EL (cell line): ENCODE results near the gene TFAP2A.

ENCODE experiments used
- DNase-seq: peaks from one replicate; pipeline ENCODE4 v3.0.0-alpha.2; 2016

Gene TFAP2A

DNA sequence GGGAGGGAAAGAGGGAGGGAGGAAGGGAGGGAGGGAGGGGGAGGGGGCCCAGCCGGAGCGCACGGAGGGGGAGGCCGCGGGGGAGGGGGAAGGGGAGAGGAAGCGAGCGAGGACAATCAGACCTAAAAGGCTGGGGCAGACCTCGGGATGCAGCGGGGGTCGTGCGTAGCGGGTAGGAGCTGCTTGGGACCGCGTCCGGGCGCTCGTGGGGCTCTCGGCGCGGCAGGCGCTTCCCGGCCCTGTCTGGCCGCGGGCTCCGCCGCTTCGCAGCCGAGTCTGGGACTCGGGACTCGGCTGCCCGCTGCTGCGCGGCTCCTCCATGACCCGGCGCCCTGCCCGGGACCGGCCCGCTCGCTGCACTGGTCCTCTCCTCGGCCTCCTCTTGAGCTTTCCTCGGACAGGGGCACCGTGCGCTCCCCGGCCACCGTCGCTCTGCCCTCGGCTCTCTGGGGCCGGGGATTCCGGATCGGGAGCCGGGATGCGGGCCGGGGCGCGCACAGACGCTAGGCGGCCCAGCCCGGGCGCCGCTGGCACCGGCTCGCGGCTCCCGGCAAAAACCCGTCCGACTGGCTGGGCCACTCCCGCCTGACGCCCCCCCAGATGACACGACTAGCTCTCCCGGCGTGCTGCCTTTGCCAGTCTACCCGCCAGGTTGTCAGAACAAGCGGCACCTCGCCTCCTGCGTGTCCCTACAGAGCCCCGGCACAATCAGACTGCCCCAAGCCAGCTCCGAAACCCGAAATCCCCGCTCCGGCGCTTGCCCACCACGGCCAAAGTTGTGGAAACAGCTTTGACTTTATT, 2.2 kb downstream of the TFAP2A start:
- DNase-seq, result peak; percentile 44

DNA sequence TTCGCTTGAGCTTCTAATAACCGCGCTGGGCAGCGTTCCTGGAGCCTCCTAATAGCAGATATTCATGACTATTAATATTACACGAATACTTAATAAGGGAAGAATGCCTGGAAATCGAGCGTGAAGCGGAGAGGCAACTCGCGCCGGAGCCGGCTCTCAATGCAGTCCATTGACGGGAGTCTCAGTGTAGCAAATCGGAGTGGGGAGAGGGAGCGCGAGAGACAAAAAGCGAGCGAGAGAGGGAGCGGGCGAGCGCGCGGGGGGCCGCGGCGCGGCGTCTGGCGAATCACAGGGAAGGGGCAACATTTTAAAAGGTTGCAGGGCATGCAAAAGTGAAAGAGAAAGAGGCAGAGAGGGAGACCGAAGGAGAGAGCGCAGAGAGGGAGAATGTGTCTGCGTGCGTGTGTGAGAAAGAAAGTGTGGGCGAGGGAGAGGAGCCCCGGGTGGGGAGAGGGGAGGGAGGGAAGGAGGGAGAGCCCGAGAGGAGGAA, 2.9 kb downstream of the TFAP2A start:
- peak; percentile 96 for DNase-seq

- DNase-seq, result no peak
Observed at GRCh38 chr6:10411131-10411970, 3.5 kb downstream of the TFAP2A start.

- DNase-seq, result peak; percentile 51
Observed at GRCh38 chr6:10410207-10411050, 4.4 kb downstream of the TFAP2A start.

DNA sequence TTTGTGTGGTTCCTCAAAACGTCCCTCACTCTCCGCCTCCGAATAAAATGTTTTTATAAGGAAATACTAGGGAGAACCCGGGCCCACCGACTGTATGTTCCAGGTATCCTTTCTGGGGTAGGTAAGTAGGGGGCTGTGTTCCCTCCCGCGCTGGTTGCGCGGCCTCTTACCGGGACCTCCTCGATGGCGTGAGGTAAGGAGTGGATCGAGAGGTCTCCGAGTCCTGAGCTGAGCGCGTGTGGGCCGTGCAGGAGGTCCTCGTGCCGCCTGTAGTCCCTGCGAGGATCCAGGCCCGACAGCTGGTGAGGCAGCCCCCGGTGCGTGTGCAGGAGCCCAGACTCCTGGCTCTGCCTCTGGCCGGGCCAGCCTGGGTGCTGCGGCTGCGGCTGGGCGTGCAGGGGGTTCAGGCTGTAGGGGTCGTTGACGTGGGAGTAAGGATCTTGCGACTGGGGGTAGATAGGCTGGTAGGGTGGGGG, 5.1 kb downstream of the TFAP2A start:
- DNase-seq, result peak; percentile 45

DNA sequence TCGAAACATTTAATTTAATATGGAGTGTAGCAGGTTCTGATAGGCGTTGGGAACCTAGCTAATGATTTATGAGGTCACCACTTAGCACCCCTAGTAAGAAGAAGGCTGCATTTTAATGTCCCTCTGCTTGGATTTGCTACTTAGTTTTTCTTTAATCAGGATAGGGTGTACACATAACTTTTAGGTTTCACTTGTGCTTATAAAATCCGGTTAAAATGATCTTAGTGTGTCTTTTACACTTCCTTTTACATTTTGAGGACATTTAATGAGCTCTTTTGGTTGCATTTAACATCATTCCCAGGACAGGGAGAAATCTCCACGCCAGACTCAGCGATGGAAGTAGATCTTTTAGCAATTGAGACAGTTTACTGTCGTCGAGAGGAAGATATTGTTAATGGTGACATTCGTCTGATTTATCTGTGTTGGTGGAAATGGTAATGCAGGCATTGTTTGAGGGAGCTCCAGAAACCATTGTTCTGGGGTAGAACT, 5.6 kb downstream of the TFAP2A start:
- DNase-seq, result peak; percentile 47

GRCh38 chr6:10408457-10408856, 6.4 kb downstream of the TFAP2A start:
- DNase-seq, result no peak

DNA sequence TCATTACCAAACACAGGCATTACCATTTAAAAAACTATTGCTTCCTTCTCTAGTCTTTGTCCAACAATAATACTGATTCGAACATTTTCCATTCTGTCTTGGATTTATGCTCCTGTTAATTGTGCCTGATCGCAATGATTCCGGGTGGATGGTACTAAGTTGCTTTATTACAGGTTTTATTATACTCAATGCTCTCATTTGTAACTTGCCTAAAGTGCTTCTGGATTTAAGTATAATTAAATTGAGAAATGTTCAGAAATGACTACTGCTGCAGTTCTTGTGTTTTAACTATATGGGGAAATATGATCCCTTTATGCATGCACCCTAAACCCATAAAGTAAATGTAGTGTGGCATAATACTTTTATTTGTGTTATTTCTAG, 7.2 kb downstream of the TFAP2A start:
- DNase-seq, result peak; percentile 29

GRCh38 chr6:10407018-10407673, 7.7 kb downstream of the TFAP2A start:
- DNase-seq, result no peak

- peak; percentile 45 for DNase-seq
Observed at GRCh38 chr6:10406556-10406955, 8.3 kb downstream of the TFAP2A start.

- DNase-seq, result peak; percentile 38
Observed at GRCh38 chr6:10405513-10405900, 9.4 kb downstream of the TFAP2A start.

- DNase-seq, result peak; percentile 38
Observed at GRCh38 chr6:10404799-10405512, 9.9 kb downstream of the TFAP2A start.

GRCh38 chr6:10404107-10404798, 10.6 kb downstream of the TFAP2A start:
- peak; percentile 99 for DNase-seq

DNA sequence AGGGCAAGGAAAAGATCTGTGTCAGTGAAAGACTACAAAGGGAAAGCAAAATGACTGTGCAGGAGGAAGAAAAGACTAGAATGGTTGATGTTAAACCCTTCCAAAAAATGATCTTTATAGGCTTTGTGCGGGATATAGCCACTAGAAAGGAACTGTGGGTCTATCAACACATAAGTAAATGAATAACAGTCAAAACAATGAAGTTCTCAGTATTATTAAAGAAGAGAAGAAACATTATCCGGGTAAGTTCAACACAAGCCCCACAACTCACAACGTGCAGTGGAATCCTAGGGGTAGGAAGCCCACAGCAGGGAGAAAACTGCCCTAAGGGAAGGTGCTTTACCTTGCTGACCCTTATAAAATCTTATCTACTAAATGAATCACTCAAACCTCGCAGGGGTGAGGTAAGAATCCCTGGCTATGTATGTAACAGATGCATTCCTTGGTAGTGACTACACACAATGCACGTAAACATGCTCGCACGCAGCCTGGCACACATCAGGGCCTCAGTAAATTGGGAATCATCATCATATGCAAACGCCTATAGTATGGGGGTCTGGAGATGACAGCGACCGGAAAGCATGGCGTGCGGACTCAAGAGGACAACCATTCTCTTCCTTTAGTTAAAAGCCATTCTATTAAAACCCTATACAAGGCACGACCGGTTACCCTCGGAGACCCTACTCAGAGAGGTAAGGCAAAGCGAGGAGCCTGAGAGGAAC, 11.3 kb downstream of the TFAP2A start:
- DNase-seq, result peak; percentile 95

GRCh38 chr6:10402648-10403311, 12.1 kb downstream of the TFAP2A start:
- DNase-seq, result no peak

DNA sequence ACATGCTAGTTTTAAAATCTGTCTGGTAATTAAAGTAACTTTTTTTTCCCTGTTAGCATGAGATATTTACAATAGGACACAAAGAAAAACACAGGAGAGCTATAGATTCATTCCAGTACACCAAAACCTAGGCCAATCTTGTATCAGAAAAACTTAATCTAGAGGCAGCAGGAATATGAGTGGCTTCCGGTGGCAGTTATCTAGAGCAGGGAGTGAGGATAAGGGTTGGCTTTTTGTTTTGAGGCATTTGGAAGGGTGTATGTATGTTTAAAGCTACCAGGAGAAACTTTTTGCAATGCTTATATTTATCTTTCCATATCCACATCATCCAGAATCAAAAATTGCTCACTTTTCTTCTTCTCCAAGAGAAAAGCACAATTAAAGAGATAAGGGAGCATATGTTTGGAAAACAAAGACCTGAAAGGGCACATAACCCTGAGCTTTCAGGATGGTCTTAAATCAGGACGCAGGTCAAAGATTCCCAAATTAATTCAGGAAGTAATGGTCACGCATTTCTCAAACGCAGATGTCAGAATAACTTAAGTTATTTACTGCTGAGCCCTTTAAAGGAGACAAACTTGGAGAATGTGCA, 13.1 kb downstream of the TFAP2A start:
- DNase-seq, result no peak

GRCh38 chr6:10401004-10401536, 13.8 kb downstream of the TFAP2A start:
- DNase-seq, result no peak

GRCh38 chr6:10400330-10400729, 14.5 kb downstream of the TFAP2A start:
- peak; percentile 83 for DNase-seq

DNA sequence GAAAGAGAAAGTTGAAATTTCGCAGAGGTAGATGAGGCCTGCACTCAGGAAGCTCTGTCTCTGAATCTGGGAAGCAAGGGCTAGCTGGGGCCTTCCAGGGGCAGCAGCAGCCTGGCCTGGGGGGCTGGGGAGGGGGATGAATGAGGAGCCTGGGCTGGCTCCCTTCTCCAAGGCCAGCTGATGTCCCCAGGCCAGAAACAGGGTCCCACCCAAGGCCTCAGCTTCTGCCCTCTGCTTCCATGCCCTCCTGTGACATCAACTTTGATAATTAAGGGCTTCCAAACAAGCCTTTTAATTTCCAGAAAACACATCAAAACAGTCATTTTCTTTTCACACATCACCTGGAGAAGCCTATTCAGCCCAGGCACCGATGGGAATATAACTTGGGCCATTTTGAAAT, 15.4 kb downstream of the TFAP2A start:
- no peak for DNase-seq
